HG03521 (cell line): ENCODE data around the gene MICU2.

Source experiments
- ATAC-seq: cut with Tn5 transposase; IDR thresholded peaks from one replicate; pipeline ENCODE4 v1.9.1; 2021; ENCODE audit warnings: mild to moderate bottlenecking, moderate library complexity; ENCODE audit not compliant: unreplicated experiment

The MICU2 gene

DNA sequence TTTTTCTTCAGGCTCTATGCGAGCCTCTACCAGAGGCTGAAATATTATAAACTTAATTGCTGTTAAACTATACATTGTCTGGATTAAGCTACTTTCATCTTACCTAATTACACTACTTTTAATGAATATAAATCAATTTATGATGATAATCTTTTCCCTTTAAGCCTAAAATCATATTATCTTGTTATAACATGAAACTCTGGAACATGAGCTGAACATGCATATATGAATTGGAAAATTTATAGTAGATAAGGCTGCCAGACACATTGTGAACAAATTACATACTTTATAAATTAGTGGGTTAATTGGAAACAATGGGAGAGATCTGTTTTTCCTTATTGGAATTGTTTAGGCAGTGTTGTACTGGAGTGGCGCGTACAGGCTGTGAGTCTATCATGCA is 99.6 kb downstream of the MICU2 start:
- ATAC-seq, result no peak

GRCh38 chr13:21501686-21502085 is 102.3 kb downstream of the MICU2 start:
- no peak for ATAC-seq

GRCh38 chr13:21486322-21486721 is 117.6 kb downstream of the MICU2 start:
- ATAC-seq, result no peak

DNA sequence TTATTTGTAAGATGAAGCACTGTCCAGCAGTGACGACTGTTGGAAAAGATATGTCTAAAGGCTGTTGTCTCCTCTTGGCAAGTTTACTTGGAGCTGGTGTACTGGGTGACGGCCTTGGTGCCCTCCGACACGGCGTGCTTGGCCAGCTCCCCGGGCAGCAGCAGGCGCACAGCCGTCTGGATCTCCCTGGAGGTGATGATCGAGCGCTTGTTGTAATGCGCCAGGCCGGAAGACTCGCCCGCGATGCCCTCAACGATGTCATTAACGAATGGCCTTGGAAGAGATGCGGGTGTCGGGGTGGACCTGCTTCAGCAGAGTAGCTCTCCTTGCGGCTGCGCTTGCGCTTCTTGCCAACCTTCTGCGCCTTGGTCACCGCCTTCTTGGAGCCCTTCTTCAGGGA is 120.2 kb downstream of the MICU2 start:
- ATAC-seq, result no peak

GRCh38 chr13:21481359-21481758 is 122.6 kb downstream of the MICU2 start:
- no peak for ATAC-seq

DNA sequence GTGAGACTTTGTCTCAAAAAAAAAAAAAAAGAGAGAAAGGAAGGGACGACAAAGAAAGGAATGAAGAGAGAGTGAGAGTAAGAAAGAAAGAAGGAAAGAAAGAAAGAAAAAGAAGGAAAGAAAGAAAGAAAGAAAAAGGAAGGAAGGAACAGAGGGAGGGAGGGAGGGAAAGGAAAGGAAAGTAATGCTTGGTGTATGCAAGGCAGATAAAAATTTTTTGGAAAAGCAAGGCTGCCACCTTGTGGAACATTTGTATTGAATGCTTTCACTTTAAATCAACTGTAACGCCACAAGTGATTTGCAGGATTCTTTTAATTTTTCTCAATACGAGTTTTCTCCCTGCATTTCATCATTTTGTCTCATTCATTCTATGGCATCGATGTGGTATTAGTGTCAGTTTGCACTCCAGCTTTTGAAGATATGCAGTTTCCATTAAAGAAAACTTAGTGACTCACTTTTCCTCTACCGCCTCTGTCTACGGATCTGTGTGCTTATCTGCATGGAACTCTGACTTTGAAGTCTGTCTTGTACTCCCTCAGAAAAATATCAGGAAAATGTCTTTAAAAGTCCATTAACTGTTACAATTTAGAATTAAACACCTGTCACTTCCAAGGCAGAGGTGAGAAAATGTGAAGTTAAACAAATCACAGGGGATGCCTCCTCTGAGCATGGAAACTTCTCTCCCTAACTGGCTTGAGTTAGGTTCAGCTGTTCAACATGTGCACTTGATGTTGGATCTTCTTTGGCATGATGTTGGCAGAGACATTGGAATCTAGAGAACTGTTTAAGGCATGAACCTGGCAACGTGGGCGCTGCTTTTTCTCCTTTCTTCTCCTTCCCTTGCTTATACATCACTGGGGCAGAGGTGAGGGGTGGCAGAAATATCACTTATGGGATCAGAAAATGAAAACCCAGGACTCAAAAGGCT is 124.8 kb downstream of the MICU2 start:
- ATAC-seq, result no peak

DNA sequence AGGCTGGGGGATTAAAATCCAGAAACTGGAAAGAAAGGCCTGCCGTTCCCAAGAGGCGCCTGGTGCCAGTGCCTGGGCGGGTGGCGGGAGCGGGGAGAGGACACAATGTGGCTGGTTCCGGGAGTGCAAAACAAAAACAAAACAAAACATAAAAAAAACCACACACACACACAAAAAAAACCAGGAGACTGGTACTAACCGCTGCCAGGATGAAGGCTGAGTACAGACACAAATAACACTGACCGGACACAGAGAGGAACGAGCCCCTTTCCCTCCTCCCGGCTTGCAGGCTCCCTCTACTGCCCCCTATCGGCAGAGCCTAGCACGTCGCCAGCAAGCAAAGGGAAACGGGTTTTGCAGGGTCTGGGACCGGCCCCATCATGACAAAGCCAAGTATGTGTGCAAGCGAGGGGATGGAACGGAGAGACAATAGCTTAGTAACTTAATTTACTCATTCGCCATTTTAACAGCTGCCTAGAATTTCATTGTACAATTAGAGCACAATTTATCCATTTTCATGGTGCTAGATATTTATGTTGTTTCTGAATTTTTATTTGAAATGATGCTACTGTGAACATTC is 127.0 kb downstream of the MICU2 start:
- no peak for ATAC-seq

DNA sequence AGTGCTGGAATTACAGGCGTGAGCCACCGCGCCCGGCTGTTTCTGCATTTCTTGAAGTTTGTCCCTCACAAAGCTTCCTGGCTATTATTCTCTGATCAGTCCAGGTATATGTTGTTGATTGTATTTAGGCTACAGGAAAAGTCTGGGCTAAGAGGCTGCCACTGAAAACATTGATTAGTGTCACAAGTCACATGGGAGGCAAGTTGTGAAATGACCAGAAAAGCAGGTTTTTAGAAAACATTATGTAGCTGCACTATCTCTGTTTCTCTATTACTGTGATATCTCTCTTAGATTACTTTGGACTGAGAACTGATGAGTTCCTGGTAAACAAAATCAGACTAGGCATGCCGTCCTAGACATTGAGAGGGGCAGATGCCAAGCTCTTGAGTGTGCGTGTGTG is 128.9 kb downstream of the MICU2 start:
- no peak for ATAC-seq

GRCh38 chr13:21470785-21471184 is 133.2 kb downstream of the MICU2 start:
- ATAC-seq, result no peak

GRCh38 chr13:21466527-21466926 is 137.4 kb downstream of the MICU2 start:
- no peak for ATAC-seq

DNA sequence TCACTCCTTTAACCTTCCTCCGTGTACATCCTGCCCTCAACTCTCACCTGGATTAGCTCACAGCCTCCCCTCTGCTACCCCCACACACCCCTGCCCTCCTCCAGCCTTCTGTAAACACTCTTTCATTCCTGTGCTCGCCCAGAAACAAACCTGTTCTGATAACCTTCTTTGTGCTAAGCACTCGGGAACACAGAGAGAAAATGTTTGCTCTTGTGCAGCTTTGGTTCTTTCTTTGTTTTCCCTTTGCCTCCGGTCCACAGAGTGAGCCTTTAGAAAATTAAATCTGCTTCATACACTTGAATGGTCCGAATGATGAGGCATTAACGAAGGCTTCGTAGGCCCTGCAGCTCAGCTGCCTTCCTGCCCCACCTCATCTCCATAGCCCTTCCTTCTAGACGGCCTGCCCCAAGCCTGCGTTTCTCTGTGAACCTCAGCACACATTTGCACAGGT is 138.2 kb downstream of the MICU2 start:
- ATAC-seq, result no peak

- no peak for ATAC-seq
These were observed 140.5 kb downstream of the MICU2 start for GRCh38 chr13:21463424-21463823.

DNA sequence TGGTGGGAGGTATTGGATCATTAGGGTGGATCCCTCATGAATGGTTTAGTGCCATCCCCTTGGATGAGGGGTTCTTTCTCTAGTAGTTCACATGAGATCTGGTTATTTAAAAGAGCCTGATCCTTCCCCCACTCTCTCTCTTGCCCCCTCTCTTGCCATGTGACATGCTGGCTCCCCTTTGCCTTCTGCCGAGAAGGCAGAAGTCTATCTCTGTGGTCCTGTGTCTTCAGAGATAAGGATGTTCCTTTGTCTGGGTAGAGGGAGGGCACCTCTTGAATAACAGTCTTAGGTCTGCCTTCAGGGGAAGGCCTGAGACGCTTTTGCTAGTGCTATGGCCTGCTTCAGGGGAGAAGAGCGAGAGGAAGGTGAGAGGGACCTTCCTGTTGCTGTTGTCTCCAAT is 142.8 kb downstream of the MICU2 start:
- no peak for ATAC-seq

- peak; percentile 93 for ATAC-seq
These were observed 144.9 kb downstream of the MICU2 start, which contains the start of gene ZDHHC20 for GRCh38 chr13:21458813-21459701. TSS of gene ZDHHC20 (minus strand) at chr13:21459303. CDS start at chr13:21459171, 132 bp downstream.

- no peak for ATAC-seq
These were observed 145.5 kb downstream of the MICU2 start for GRCh38 chr13:21458451-21458812.

DNA sequence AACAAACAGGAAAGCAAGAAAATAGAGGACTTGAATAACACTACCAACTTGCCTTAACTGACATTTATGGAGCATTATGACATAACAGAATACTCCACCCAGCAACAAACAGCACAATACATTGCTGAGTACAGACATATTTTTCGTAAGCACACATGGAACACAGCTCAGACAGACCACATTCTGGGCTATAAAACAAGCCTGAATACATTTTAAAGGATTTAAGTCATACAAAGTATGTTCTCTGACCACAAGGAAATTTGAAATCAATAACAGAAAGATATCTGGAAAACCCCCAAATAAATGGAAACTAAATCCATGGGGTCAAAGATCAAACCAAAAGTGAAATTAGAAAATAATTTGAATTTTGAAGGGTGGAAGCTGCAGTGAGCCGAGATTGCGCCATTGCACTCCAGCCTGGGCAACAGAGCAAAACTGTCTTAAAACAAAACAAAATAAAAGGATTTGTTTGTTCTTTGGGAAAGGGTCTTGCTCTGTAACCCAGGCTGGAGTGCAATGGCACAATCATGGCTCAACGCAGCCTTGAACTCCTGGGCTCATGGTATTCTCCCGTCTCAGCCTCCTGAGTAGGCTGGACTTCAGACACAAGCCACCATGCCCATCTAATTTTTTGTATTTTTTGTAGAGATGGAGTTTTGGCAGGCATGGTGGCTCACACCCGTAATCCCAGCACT is 150.4 kb downstream of the MICU2 start:
- ATAC-seq, result no peak

DNA sequence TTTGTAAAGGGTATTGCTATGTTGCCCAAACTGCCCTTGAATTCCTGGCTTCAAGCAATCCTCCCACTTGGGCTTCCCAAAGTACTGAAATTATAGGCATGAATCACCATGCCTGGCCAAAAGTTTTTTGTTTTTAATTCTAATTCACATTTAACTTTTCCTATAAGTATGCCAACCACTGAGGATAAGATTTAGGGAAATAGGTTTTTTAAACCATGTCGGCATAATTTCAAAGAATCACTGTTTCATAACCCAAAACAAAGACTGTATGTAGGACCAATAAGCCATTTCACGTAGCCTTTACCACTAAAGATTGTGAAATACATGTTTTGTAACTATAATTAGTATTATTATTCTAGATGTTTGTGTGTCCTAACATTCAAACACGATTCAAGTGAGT is 153.0 kb downstream of the MICU2 start:
- ATAC-seq, result no peak

DNA sequence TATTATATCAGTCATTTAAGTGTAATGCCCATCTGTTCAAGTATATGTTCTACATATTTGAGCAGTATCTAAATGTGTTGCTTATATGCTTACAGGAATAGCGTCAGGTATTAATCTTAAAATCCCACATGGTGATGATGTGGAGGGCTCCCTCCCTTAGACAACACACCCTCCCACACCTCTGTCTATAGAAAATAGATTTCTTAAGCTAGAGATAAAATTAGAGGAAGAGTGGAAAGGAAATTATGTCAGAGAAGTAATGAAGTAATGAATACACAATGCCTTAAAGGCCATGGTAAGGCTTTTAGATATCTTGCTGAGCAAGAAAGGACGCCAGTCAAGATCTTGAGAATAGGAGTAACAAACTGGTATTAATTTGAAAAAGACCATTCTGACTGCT is 157.3 kb downstream of the MICU2 start:
- no peak for ATAC-seq

GRCh38 chr13:21445759-21446158 is 158.2 kb downstream of the MICU2 start:
- no peak for ATAC-seq

DNA sequence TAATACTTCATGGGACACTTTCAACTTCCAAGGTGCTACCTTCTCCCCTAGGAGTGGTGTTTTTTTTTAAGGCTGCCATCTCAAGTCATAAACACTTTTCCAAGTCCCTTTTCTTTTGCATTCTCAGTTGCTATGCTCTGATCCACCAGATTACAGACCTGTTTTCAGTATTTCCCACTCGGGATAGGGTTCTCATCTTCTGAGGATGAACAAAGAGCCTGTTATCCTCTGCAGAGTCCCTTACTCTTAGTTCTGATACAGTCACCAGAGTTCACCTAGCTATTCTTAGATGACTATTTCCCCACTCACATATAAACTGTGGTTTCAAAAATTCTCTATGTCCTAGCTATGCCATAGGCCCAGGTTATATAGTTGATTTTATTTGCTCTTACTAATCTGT is 160.8 kb downstream of the MICU2 start:
- no peak for ATAC-seq
